DOHH2 (cell line): ENCODE measurements around the gene TSHZ2.

ENCODE experiments used
- H3F3A ChIP-seq: fragments of 200-600 bp; sonication (generic), shearing (Covaris generic); 2 replicates; pipeline ENCODE4 v1.6.0; 2016; ENCODE audit warnings: antibody characterized with exemption, mild to moderate bottlenecking; ENCODE audit not compliant: control insufficient read depth, insufficient read depth
- H3K27ac ChIP-seq: fragments of 200-600 bp; sonication (generic); 2 replicates; pipeline ENCODE4 v1.5.1; 2014; ENCODE audit warnings: low read depth, mild to moderate bottlenecking, low read length, moderate library complexity
- H3K27me3 ChIP-seq: fragments of 200-600 bp; sonication (generic); 2 replicates; pipeline ENCODE4 v1.6.1; 2014; ENCODE audit warnings: mild to moderate bottlenecking, low read length, mixed read lengths; ENCODE audit not compliant: control insufficient read depth
- H3K36me3 ChIP-seq: fragments of 200-600 bp; sonication (generic); 2 replicates; pipeline ENCODE4 v1.6.1; 2014; ENCODE audit warnings: mild to moderate bottlenecking, low read length, moderate library complexity, mixed read lengths; ENCODE audit not compliant: control insufficient read depth
- H3K4me1 ChIP-seq: fragments of 200-600 bp; sonication (generic); 2 replicates; pipeline ENCODE4 v1.6.1; 2014; ENCODE audit warnings: mild to moderate bottlenecking, low read length, mixed read lengths; ENCODE audit not compliant: control insufficient read depth
- H3K4me2 ChIP-seq: fragments of 200-600 bp; sonication (generic); 2 replicates; pipeline ENCODE4 v1.6.0; 2014; ENCODE audit warnings: mild to moderate bottlenecking, low read length, moderate library complexity
- H3K4me3 ChIP-seq: fragments of 200-600 bp; sonication (generic); 2 replicates; pipeline ENCODE4 v1.5.1; 2014; ENCODE audit warnings: mild to moderate bottlenecking, low read length, mixed read lengths
- H3K79me2 ChIP-seq: fragments of 200-600 bp; sonication (generic); 2 replicates; pipeline ENCODE4 v1.6.1; 2014; ENCODE audit warnings: mild to moderate bottlenecking, low read length, mixed read lengths; ENCODE audit not compliant: control insufficient read depth
- H3K9me2 ChIP-seq: fragments of 200-600 bp; sonication (generic); replicated peaks from 2 replicates; pipeline ENCODE4 v1.6.1; 2014; ENCODE audit warnings: mild to moderate bottlenecking, low read length, mixed read lengths; ENCODE audit not compliant: control insufficient read depth
- H3K9me3 ChIP-seq: fragments of 200-600 bp; sonication (generic); 2 replicates; pipeline ENCODE4 v1.6.1; 2014; ENCODE audit warnings: antibody characterized with exemption, low read length, mixed read lengths; ENCODE audit not compliant: control insufficient read depth, insufficient read depth
- H4K20me1 ChIP-seq: fragments of 200-600 bp; sonication (generic); 2 replicates; pipeline ENCODE4 v1.6.0; 2014; ENCODE audit warnings: low read depth, mild to moderate bottlenecking, antibody characterized with exemption, low read length, moderate library complexity; ENCODE audit not compliant: control insufficient read depth, insufficient read depth
- EZH2phosphoT487 ChIP-seq: fragments of 200-600 bp; sonication (generic); IDR thresholded peaks from 2 replicates; pipeline ENCODE4 v1.6.1; 2017; ENCODE audit warnings: borderline replicate concordance, mild to moderate bottlenecking, antibody characterized with exemption, low read length, moderate library complexity, mixed read lengths
- TF ChIP-seq, protein P1 (sequence below): fragments of 200-600 bp; sonication (generic); IDR thresholded peaks from one replicate; pipeline ENCODE4 v1.5.1; 2014; ENCODE audit warnings: antibody characterized with exemption, mild to moderate bottlenecking, low read depth, low read length; ENCODE audit not compliant: poor library complexity, severe bottlenecking

The TSHZ2 gene

DNA sequence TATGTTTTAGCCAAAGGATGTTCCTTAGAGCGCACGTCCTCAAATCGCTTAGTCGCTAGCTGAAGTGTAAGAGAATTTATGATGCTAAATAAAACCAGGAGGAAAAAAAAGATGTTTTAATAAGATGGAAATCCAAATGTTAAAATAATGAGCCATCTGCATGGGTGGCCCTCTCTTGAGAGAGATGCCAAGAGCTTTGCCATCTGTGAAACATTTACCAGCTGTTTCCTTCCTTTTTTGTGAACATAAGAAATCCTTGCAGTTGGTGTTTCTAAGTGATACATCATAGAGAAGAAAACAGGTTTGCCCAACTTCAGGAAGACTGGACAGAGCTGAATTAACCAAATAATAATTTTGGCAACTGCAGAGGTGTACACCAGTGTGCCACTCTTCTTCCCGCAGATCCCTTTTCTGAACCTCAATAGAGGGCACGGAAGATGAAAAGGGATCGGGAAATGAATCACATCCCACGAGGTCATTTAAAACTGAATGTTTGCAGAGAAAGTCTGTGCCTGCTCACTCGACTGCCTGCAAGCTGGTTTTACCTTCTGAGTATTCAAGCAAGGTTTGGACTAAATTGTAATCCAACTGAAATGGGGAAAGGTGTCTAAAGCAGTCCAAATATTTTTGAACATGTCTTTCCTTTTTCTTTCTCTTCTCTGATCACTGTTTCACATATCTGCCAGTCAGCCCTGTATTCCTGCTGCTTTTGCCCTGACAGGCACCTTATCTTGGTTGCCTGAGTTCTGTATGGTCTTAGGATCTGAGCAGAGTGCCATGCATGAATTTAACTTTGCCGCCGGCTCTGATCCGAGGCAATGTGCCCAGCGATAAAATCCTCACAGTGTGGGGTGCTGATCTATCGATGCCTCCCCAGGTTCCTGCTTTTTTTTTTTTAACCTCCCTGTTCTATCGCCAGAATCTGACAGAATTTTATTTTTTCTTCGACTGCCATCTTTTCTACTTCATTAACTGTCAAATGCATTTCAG, 35.5 kb upstream of the TSHZ2 start:
- Histone ChIP-seq H3K27ac (no peak overlapping the region), H4K20me1 (no peaks in the 10 kb centered on the region), H3K36me3 (no peaks in the 10 kb centered on the region), H3K9me2 (no peaks in the 10 kb centered on the region), H3K79me2 (no peaks in the 10 kb centered on the region), H3K4me2 (no peak overlapping the region), H3K9me3 (no peaks in the 10 kb centered on the region), H3K4me3 (no peak overlapping the region), H3K4me1 (no peaks in the 10 kb centered on the region), H3K27me3 (peaks cover 4% of the 10 kb centered on the region), H3F3A (no peaks in the 10 kb centered on the region)
- TF ChIP-seq, protein P1, sequence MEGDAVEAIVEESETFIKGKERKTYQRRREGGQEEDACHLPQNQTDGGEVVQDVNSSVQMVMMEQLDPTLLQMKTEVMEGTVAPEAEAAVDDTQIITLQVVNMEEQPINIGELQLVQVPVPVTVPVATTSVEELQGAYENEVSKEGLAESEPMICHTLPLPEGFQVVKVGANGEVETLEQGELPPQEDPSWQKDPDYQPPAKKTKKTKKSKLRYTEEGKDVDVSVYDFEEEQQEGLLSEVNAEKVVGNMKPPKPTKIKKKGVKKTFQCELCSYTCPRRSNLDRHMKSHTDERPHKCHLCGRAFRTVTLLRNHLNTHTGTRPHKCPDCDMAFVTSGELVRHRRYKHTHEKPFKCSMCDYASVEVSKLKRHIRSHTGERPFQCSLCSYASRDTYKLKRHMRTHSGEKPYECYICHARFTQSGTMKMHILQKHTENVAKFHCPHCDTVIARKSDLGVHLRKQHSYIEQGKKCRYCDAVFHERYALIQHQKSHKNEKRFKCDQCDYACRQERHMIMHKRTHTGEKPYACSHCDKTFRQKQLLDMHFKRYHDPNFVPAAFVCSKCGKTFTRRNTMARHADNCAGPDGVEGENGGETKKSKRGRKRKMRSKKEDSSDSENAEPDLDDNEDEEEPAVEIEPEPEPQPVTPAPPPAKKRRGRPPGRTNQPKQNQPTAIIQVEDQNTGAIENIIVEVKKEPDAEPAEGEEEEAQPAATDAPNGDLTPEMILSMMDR: no peak
- no peak for TF ChIP-seq EZH2phosphoT487

DNA sequence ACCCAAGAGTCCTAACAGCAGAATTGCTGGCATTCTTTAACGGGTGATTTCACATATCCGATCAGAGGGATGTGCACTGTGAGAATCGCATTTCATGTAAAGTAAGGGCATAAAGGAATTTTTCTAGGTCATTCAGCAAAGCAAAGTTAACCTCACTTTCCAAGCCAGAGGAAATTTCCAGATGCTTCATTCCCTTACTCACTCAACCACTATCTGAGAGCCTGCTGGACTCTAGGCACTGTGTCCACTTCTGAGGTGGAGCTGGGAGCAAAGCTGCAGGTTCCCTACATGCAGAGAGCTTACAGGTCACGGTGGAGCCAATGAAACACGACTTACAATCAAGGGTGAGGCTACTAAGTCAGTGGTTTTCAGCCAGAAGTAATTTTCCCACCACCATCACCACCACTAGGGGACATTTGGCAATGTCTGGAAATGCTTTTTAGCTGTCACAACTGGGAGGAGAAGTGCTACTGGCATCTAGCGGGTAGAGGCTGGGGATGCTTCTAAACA, 34.5 kb upstream of the TSHZ2 start:
- H3K9me2 ChIP-seq: no peaks in the 10 kb centered on the region
- no peaks in the 10 kb centered on the region for H3K4me1 ChIP-seq
- H4K20me1 ChIP-seq: no peaks in the 10 kb centered on the region
- H3K4me2 ChIP-seq: no peak overlapping the region
- TF ChIP-seq, protein P1: no peak
- TF ChIP-seq EZH2phosphoT487: no peak
- peaks cover 4% of the 10 kb centered on the region for H3K27me3 ChIP-seq
- H3K79me2 ChIP-seq: no peaks in the 10 kb centered on the region
- no peaks in the 10 kb centered on the region for H3K9me3 ChIP-seq
- no peak overlapping the region for H3K4me3 ChIP-seq
- H3F3A ChIP-seq: no peaks in the 10 kb centered on the region
- H3K36me3 ChIP-seq: no peaks in the 10 kb centered on the region
- H3K27ac ChIP-seq: no peak overlapping the region

DNA sequence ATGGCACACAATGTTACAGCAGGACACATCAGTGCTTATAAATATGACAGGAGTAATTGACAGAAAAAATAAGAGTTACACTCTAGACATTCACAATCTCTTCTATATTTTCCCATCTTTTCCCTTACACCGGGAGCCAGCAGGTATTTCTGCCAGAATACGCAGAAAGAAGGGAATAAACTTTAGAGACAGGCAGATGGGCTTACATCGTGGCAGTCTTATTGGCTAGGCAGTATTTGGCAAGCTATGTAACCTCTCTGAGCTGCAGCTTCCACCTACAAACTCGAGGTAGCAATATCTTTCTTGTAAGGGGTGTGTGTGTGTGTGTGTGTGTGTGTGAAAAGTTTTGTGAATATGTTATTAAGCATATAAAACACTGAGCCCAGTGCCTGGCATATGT, 33.0 kb upstream of the TSHZ2 start:
- Histone ChIP-seq H3K27me3 (no peaks in the 10 kb centered on the region; the same call in none of the 2 replicates), H3K4me3 (no peak overlapping the region), H3K4me1 (no peaks in the 10 kb centered on the region), H3K36me3 (no peaks in the 10 kb centered on the region), H3K9me3 (no peaks in the 10 kb centered on the region), H3K79me2 (no peaks in the 10 kb centered on the region), H3K4me2 (no peak overlapping the region), H3K27ac (no peak overlapping the region), H3F3A (no peaks in the 10 kb centered on the region), H3K9me2 (no peaks in the 10 kb centered on the region), H4K20me1 (no peaks in the 10 kb centered on the region)
- TF ChIP-seq, protein P1: no peak
- TF ChIP-seq EZH2phosphoT487: no peak
